IMR-90 (cell line): ENCODE data around the gene RPS16. TPM values are rescaled to one million over a fixed set of nuclear protein-coding genes. Genes with fewer than 3 reads are reported as not detected.

Source experiments
- ATAC-seq: fragments of 200-7000 bp; cut with Tn5 transposase; 2 replicates; pipeline ENCODE4 v1.9.1; 2020; ENCODE audit warnings: low read depth, mild to moderate bottlenecking, moderate library complexity
- BruUV-seq: library from RNA; stranded (reverse); fragments of 400-500 nt; replicated peaks from 2 replicates; lab custom pipeline; 2021; lab: Mats Ljungman, UMichigan
- CTCF ChIA-PET: fragments of 300-600 bp; formaldehyde crosslinking; extraction: SDS; loops from one replicate; lab custom pipeline; 2021; ENCODE audit warnings: antibody characterized with exemption; lab: Yijun Ruan, JAX
- POLR2A ChIA-PET: fragments of 300-600 bp; sonication (Branson Sonifier 250); formaldehyde crosslinking; loops from one replicate; lab custom pipeline; 2022; ENCODE audit warnings: antibody characterized with exemption; ENCODE audit not compliant: unreplicated experiment; lab: Charles Lee
- DNase-seq: peaks from one replicate; pipeline ENCODE4 v3.0.0; 2013
- H2AFZ ChIP-seq: replicated peaks from 2 replicates; pipeline ENCODE3; 2013; ENCODE audit warnings: low read length, mild to moderate bottlenecking; ENCODE audit not compliant: poor library complexity
- H2AK5ac ChIP-seq: 2 replicates; pipeline ENCODE4 v1.6.1; 2013; ENCODE audit warnings: low read depth, low read length, inconsistent platforms
- H2AK9ac ChIP-seq: replicated peaks from 2 replicates; pipeline ENCODE3; 2013; ENCODE audit warnings: mild to moderate bottlenecking, low read depth, low read length, moderate library complexity; ENCODE audit not compliant: poor library complexity
- H2BK120ac ChIP-seq: 2 replicates; pipeline ENCODE4 v1.6.1; 2013; ENCODE audit warnings: low read depth, low read length, inconsistent platforms
- H2BK15ac ChIP-seq: 3 replicates; pipeline ENCODE4 v1.6.1; 2013; ENCODE audit warnings: low read depth, low read length, inconsistent platforms
- H2BK20ac ChIP-seq: 2 replicates; pipeline ENCODE4 v1.6.1; 2013; ENCODE audit warnings: low read depth, mild to moderate bottlenecking, inconsistent platforms, low read length, moderate library complexity
- H2BK5ac ChIP-seq: 2 replicates; pipeline ENCODE4 v1.6.1; 2013; ENCODE audit warnings: mild to moderate bottlenecking, low read depth, low read length, inconsistent platforms; ENCODE audit not compliant: poor library complexity, severe bottlenecking
- H3K14ac ChIP-seq: replicated peaks from 2 replicates; pipeline ENCODE4 v1.6.1; 2013; ENCODE audit warnings: low read depth, low read length, inconsistent platforms
- H3K18ac ChIP-seq: 2 replicates; pipeline ENCODE4 v1.6.1; 2013; ENCODE audit warnings: low read depth, low read length, control low read depth
- H3K23ac ChIP-seq: 2 replicates; pipeline ENCODE4 v1.6.1; 2013; ENCODE audit warnings: low read depth, low read length, inconsistent platforms
- H3K27ac ChIP-seq: 2 replicates; pipeline ENCODE4 v1.5.1; 2013; ENCODE audit warnings: mild to moderate bottlenecking, control low read depth, low read length; ENCODE audit not compliant: insufficient read depth
- H3K27me3 ChIP-seq: 2 replicates; pipeline ENCODE4 v1.6.1; 2013; ENCODE audit warnings: low read length; ENCODE audit not compliant: control insufficient read depth, insufficient read depth
- H3K36me3 ChIP-seq: 2 replicates; pipeline ENCODE4 v1.6.1; 2013; ENCODE audit warnings: low read length, mixed read lengths; ENCODE audit not compliant: control insufficient read depth, insufficient read depth
- H3K4ac ChIP-seq: 2 replicates; pipeline ENCODE4 v1.6.1; 2013; ENCODE audit warnings: low read depth, low read length, inconsistent platforms
- H3K4me1 ChIP-seq: 2 replicates; pipeline ENCODE4 v1.6.1; 2013; ENCODE audit warnings: low read length, mixed read lengths; ENCODE audit not compliant: control insufficient read depth, insufficient read depth
- H3K4me2 ChIP-seq: 2 replicates; pipeline ENCODE4 v1.6.1; 2013; ENCODE audit warnings: low read depth, mild to moderate bottlenecking, control low read depth, low read length, moderate library complexity
- H3K4me3 ChIP-seq: 2 replicates; pipeline ENCODE4 v1.5.1; 2013; ENCODE audit warnings: low read depth, mild to moderate bottlenecking, control low read depth, low read length, moderate library complexity; ENCODE audit not compliant: insufficient read depth
- H3K56ac ChIP-seq: 2 replicates; pipeline ENCODE4 v1.6.1; 2013; ENCODE audit warnings: low read length, inconsistent platforms; ENCODE audit not compliant: insufficient read depth; ENCODE audit errors: extremely low read depth
- H3K79me1 ChIP-seq, 2 experiments: 2 replicates each; pipeline ENCODE4 v1.6.1; 2013; ENCODE audit warnings: low read length in 2 of 2, inconsistent platforms in 1 of 2, low read depth in 1 of 2
- H3K9ac ChIP-seq: 2 replicates; pipeline ENCODE4 v1.6.1; 2013; ENCODE audit warnings: low read depth, low read length, control low read depth
- H3K9me1 ChIP-seq: 2 replicates; pipeline ENCODE4 v1.6.1; 2013; ENCODE audit warnings: low read length, inconsistent platforms; ENCODE audit not compliant: insufficient read depth
- H3K9me3 ChIP-seq: 2 replicates; pipeline ENCODE4 v1.6.1; 2013; ENCODE audit warnings: low read length; ENCODE audit not compliant: control insufficient read depth, insufficient read depth
- H4K20me1 ChIP-seq: 2 replicates; pipeline ENCODE4 v1.6.1; 2013; ENCODE audit warnings: low read length, inconsistent platforms; ENCODE audit not compliant: insufficient read depth
- H4K5ac ChIP-seq: 2 replicates; pipeline ENCODE4 v1.6.1; 2013; ENCODE audit warnings: mild to moderate bottlenecking, low read depth, low read length, control low read depth
- H4K8ac ChIP-seq, 2 experiments: 2 replicates each; pipeline ENCODE4 v1.6.1; 2013; ENCODE audit warnings: low read depth in 2 of 2, low read length in 2 of 2, control low read depth in 1 of 2, inconsistent platforms in 1 of 2
- H4K91ac ChIP-seq: 2 replicates; pipeline ENCODE4 v1.6.1; 2013; ENCODE audit warnings: low read depth, low read length, inconsistent platforms; ENCODE audit not compliant: insufficient read depth
- BHLHE40 ChIP-seq: fragments of 150-350 bp; IDR thresholded peaks from 2 replicates; pipeline ENCODE4 v1.6.1; 2016; ENCODE audit warnings: mild to moderate bottlenecking, low read depth, low read length
- CEBPB ChIP-seq: IDR thresholded peaks from 2 replicates; pipeline ENCODE4 v1.6.1; 2012; ENCODE audit warnings: low read depth, low read length, improper control_type of control experiment
- ELK1 ChIP-seq: fragments of 150-350 bp; IDR thresholded peaks from 2 replicates; pipeline ENCODE4 v1.6.1; 2016; ENCODE audit warnings: low read depth, mild to moderate bottlenecking, low read length, moderate library complexity, borderline replicate concordance
- FOS ChIP-seq: fragments of 150-350 bp; IDR thresholded peaks from 2 replicates; pipeline ENCODE4 v1.6.1; 2016; ENCODE audit warnings: low read depth, low read length
- MAFK ChIP-seq: IDR thresholded peaks from 2 replicates; pipeline ENCODE4 v1.6.1; 2012; ENCODE audit warnings: low read depth, low read length, improper control_type of control experiment
- MAZ ChIP-seq: IDR thresholded peaks from 2 replicates; pipeline ENCODE4 v1.6.1; 2012; ENCODE audit warnings: low read depth, mild to moderate bottlenecking, low read length, improper control_type of control experiment, moderate library complexity, borderline replicate concordance
- NFE2L2 ChIP-seq: fragments of 150-350 bp; IDR thresholded peaks from 2 replicates; pipeline ENCODE4 v1.6.1; 2016; ENCODE audit warnings: low read depth, mild to moderate bottlenecking, low read length
- POLR2A ChIP-seq: IDR thresholded peaks from 2 replicates; pipeline ENCODE4 v1.6.1; 2012; ENCODE audit warnings: mild to moderate bottlenecking, low read depth, low read length
- RCOR1 ChIP-seq: IDR thresholded peaks from 2 replicates; pipeline ENCODE4 v1.6.1; 2012; ENCODE audit warnings: mild to moderate bottlenecking, low read length, improper control_type of control experiment; ENCODE audit not compliant: insufficient replicate concordance
- RFX5 ChIP-seq: IDR thresholded peaks from 2 replicates; pipeline ENCODE4 v1.8.0; 2012; ENCODE audit warnings: low read depth, mild to moderate bottlenecking, low read length, moderate library complexity
- USF2 ChIP-seq: fragments of 150-350 bp; IDR thresholded peaks from 2 replicates; pipeline ENCODE4 v1.6.1; 2017; ENCODE audit warnings: mild to moderate bottlenecking, antibody characterized with exemption, low read length, low read depth
- WGBS, 2 experiments: methylation state at CpG; one replicate each; pipeline versions ENCODE4 v1.1.5 to v1.1.7; 2013; ENCODE audit warnings: missing lambda C conversion rate in 2 of 2; ENCODE audit not compliant: insufficient read length in 1 of 2; ENCODE audit errors: extremely low coverage in 2 of 2; 5-methylcytosine and 5-hydroxymethylcytosine counted together
- dilution Hi-C: fragments of 300-500 bp; cut with HindIII; formaldehyde crosslinking; loops from one replicate; pipeline ENCODE4 v1.14.3; 2018; ENCODE audit warnings: low sequenced_read_pairs; ENCODE audit not compliant: unreplicated experiment
- in situ Hi-C: fragments of 300-500 bp; cut with MboI; formaldehyde crosslinking; loops from 3 replicates; pipeline ENCODE4 v1.14.3; 2019; ENCODE audit warnings: low sequenced_read_pairs, inconsistent platforms, mixed read lengths
- intact Hi-C: fragments of 100-400 bp; cut with micrococcal nuclease; formaldehyde crosslinking; loops from 2 replicates; pipeline ENCODE4 v1.10.0; 2022
- polyA plus RNA-seq, 3 experiments: library from polyadenylated mRNA; depleted of rRNA; stranded (reverse); fragments of >200 nt; gene quantifications; 2 replicates each; pipeline ENCODE4 v1.2.3, GENCODE V29; 2012; ENCODE audit warnings: low replicate concordance in 1 of 3
- total RNA-seq: library from RNA; depleted of rRNA; stranded (reverse); fragments of >200 nt; gene quantifications from 2 replicates; pipeline ENCODE4 v1.2.3, GENCODE V29; 2012
- TF ChIP-seq, protein P1 (sequence below): conservative IDR thresholded peaks from 2 replicates; pipeline ENCODE4 v1.5.1; 2012; ENCODE audit warnings: mild to moderate bottlenecking, low read depth, low read length, improper control_type of control experiment

The RPS16 gene
- total and polyA plus RNA-seq, 2 of the 4 experiments (the other 2 are of a cell fraction) = 320 to 3,500 TPM

DNA sequence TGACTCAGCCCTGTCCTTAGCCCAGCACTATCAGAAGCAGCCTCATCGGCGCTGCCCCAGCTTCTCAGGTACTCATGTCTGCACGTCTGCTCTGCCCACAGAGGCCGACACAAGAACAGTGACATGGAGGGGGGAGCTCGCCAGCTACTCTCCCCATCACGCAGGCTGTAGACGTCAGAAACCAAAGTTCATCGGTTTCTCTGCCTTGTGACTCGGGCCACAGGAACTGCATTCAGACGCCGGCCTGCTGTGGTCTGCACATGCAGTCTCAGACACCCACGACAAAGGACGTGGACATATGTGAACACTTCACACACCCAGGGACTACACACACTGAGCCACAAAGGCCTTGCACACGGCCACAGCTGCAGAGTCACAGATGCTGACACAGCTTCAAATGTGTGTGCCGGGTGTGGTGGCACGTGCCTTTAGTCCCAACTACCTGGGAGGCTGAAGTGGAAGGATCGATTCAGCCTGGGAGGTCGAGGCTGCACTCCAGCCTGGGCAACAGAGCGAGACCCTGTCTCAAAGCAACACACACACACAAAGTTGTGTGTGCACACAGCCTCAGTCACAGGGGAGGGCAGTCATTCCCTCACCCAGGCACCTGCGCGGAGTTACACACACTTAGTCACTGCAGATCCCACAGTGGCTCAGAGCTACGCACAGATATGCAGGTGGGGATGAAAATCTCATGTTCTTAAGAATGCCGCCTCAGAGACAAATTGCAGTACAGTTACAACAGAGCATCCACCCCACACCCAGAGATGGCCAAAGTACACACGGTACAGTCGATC is 34.0 kb downstream of the RPS16 start:
- H4K20me1 ChIP-seq = peaks cover 18% of the 10 kb centered on the region
- H2BK120ac ChIP-seq = peak overlapping the region; percentile 98
- H3K9me3 ChIP-seq = no peaks in the 10 kb centered on the region
- intact Hi-C loops = loop anchor here (2.0 kb wide), 1 partner anchor 131 kb away; the partner anchor contains the start of gene EID2B
- no TSS peak for BruUV-seq
- H3K14ac ChIP-seq = peak overlapping the region; percentile 76
- peak overlapping the region; percentile 79 for H2AFZ ChIP-seq
- H3K4me3 ChIP-seq = no peak overlapping the region
- peak overlapping the region; percentile 66 to 90 for H4K8ac ChIP-seq
- H3K4me1 ChIP-seq = peaks cover 29% of the 10 kb centered on the region
- H3K18ac ChIP-seq = peak overlapping the region; percentile 85
- H3K4ac ChIP-seq = peak overlapping the region; percentile 97
- peak overlapping the region; percentile 89; the same call in 2 of the 3 replicates for H2BK15ac ChIP-seq
- H2BK20ac ChIP-seq = peak overlapping the region; percentile 91
- no peaks in the 10 kb centered on the region for H3K27me3 ChIP-seq
- in situ Hi-C loops = no loop called here
- dilution Hi-C loops = no loop called here
- H3K9ac ChIP-seq = peak overlapping the region; percentile 46
- peak overlapping the region; percentile 62 for H3K4me2 ChIP-seq
- ATAC-seq = no peak
- H4K91ac ChIP-seq = peak overlapping the region; percentile 99
- peaks cover 11% of the 10 kb centered on the region for H3K9me1 ChIP-seq
- H3K23ac ChIP-seq = peak overlapping the region; percentile 94
- 38% methylated on average over 9 of the region's 25 CpGs; no CpG with 5 or more reads in 1 of the 2 experiments for WGBS, 2 experiments
- H3K56ac ChIP-seq = 0 out of 2 replicates have a peak overlapping the region, but pooled peaks have one; percentile 32
- H2BK5ac ChIP-seq = peak overlapping the region; percentile 94
- CTCF ChIA-PET = interaction anchor here (2.0 kb wide), 1 partner anchor 10 kb away, joined by 10 read pairs; the partner anchor contains the start of gene PLEKHG2
- peak overlapping the region; percentile 99 for H2AK5ac ChIP-seq
- H3K27ac ChIP-seq = peak overlapping the region; percentile 95
- POLR2A ChIA-PET = interaction anchor here (1.3 kb wide), 1 partner anchor 9 kb away, joined by 3 read pairs; no protein-coding TSS in a partner anchor
- DNase-seq = peak; percentile 89
- peak overlapping the region; percentile 96 for H2AK9ac ChIP-seq
- H4K5ac ChIP-seq = peak overlapping the region; percentile 70
- H3K79me1 ChIP-seq = peaks cover 0 to 58% of the 10 kb centered on the region in 2 experiments; a peak in 2 of 4 replicates
- peaks cover 4% of the 10 kb centered on the region for H3K36me3 ChIP-seq
- TF ChIP-seq BHLHE40 (peak; percentile 79), USF2 (0 out of 2 replicates have a peak, but pooled peaks have one; percentile 44), RFX5 (no peak), NFE2L2 (peak; percentile 40; the same call in 1 of the 2 replicates), MAZ (peak; percentile 44; the same call in 1 of the 2 replicates), CEBPB (peak; percentile 59), MAFK (peak; percentile 34), ELK1 (no peak), POLR2A (no peak; the same call in none of the 2 replicates), FOS (peak; percentile 77), RCOR1 (no peak)
- TF ChIP-seq, protein P1, sequence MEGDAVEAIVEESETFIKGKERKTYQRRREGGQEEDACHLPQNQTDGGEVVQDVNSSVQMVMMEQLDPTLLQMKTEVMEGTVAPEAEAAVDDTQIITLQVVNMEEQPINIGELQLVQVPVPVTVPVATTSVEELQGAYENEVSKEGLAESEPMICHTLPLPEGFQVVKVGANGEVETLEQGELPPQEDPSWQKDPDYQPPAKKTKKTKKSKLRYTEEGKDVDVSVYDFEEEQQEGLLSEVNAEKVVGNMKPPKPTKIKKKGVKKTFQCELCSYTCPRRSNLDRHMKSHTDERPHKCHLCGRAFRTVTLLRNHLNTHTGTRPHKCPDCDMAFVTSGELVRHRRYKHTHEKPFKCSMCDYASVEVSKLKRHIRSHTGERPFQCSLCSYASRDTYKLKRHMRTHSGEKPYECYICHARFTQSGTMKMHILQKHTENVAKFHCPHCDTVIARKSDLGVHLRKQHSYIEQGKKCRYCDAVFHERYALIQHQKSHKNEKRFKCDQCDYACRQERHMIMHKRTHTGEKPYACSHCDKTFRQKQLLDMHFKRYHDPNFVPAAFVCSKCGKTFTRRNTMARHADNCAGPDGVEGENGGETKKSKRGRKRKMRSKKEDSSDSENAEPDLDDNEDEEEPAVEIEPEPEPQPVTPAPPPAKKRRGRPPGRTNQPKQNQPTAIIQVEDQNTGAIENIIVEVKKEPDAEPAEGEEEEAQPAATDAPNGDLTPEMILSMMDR = no peak
